ENCODE measurements around the gene GPR25.

DNA sequence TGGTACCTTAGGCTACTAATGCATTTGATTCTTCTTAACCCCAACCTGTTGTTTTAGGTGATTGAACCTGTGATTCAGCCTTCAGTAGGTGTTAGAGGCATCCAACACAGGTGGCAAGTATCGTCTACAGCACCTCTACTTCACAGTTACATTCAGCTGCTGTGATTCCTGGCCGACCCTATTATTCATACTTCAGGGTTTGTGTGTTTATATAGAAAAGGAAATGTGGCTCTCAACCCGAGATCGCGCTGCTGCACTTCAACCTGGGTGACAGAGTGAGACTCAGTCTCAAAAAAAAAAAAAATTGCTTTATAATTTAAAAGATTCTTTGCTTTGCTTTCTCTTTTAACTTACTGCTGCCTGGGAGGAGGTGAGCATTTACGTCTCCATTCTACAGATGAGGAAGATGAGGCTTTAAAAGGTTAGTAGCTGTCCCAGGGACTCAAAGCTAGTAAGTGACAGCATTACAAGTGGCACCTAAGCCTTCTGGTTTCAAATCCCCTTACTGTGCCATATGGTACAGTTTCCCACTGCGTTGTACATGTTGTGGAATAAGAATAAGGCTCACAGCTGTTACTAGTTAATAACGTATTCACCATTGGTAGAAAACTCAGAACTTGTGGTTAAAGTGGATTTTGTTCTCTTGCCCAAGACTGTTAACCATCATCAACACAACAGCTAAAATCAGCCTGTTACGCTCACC lies 9.9 kb upstream of the GPR25 start:
- TF ChIP-seq, protein P1, sequence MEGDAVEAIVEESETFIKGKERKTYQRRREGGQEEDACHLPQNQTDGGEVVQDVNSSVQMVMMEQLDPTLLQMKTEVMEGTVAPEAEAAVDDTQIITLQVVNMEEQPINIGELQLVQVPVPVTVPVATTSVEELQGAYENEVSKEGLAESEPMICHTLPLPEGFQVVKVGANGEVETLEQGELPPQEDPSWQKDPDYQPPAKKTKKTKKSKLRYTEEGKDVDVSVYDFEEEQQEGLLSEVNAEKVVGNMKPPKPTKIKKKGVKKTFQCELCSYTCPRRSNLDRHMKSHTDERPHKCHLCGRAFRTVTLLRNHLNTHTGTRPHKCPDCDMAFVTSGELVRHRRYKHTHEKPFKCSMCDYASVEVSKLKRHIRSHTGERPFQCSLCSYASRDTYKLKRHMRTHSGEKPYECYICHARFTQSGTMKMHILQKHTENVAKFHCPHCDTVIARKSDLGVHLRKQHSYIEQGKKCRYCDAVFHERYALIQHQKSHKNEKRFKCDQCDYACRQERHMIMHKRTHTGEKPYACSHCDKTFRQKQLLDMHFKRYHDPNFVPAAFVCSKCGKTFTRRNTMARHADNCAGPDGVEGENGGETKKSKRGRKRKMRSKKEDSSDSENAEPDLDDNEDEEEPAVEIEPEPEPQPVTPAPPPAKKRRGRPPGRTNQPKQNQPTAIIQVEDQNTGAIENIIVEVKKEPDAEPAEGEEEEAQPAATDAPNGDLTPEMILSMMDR (IDR thresholded peaks at IDR 0.05; ENCODE audit: low read depth, low read length): no peak
- TF ChIP-seq POLR2A (IDR thresholded peaks at IDR 0.05; ENCODE audit: extremely low read depth, insufficient read length) (no peak), MYC (IDR thresholded peaks at IDR 0.05; ENCODE audit: low read depth, low read length) (no peak)
- TF ChIP-seq, protein P2, sequence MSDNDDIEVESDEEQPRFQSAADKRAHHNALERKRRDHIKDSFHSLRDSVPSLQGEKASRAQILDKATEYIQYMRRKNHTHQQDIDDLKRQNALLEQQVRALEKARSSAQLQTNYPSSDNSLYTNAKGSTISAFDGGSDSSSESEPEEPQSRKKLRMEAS (IDR thresholded peaks at IDR 0.05; ENCODE audit: low read depth, low read length): no peak

Data from NB4 (cell line).